WTC11 (cell line): Measurements from ENCODE around the gene COPE. TPM values are rescaled to one million over a fixed set of nuclear protein-coding genes. Genes with fewer than 3 reads are reported as not detected.

ENCODE experiments used
- ATF1 ChIP-seq: sonication (generic); formaldehyde crosslinking; IDR thresholded peaks from 2 replicates; pipeline ENCODE4 v1.8.1; 2023; ENCODE audit warnings: mild to moderate bottlenecking, moderate library complexity, missing genetic modification reagents
- CBFB ChIP-seq: sonication (generic); formaldehyde crosslinking; IDR thresholded peaks from 2 replicates; pipeline ENCODE4 v1.8.1; 2022; ENCODE audit warnings: mild to moderate bottlenecking, low read depth, missing genetic modification reagents
- EMX1 ChIP-seq: fragments of 250-450 bp; sonication (Bioruptor Pico); IDR thresholded peaks from 2 replicates; pipeline ENCODE4 v1.8.0; 2021; ENCODE audit warnings: mild to moderate bottlenecking
- ETV6 ChIP-seq: sonication (generic); formaldehyde crosslinking; IDR thresholded peaks from 2 replicates; pipeline ENCODE4 v1.8.1; 2022; ENCODE audit warnings: mild to moderate bottlenecking, missing genetic modification reagents
- FOXJ3 ChIP-seq: sonication (generic); formaldehyde crosslinking; IDR thresholded peaks from 2 replicates; pipeline ENCODE4 v1.9.0; 2021; ENCODE audit warnings: missing genetic modification reagents, mild to moderate bottlenecking, borderline replicate concordance
- FOXP1 ChIP-seq: sonication (generic); formaldehyde crosslinking; IDR thresholded peaks from 2 replicates; pipeline ENCODE4 v1.8.0; 2022; ENCODE audit warnings: missing genetic modification reagents, mild to moderate bottlenecking, moderate library complexity, borderline replicate concordance
- GABPB1 ChIP-seq: sonication (generic); formaldehyde crosslinking; IDR thresholded peaks from 2 replicates; pipeline ENCODE4 v1.8.1; 2023; ENCODE audit warnings: mild to moderate bottlenecking, missing genetic modification reagents
- HMGA2 ChIP-seq: fragments of 250-450 bp; sonication (Bioruptor Pico); IDR thresholded peaks from 2 replicates; pipeline ENCODE4 v1.4.0; 2021; ENCODE audit warnings: mild to moderate bottlenecking, moderate library complexity
- KAT7 ChIP-seq: sonication (generic); formaldehyde crosslinking; IDR thresholded peaks from 2 replicates; pipeline ENCODE4 v1.8.1; 2023; ENCODE audit warnings: missing genetic modification reagents, mild to moderate bottlenecking, borderline replicate concordance
- NR3C1 ChIP-seq: sonication (generic); formaldehyde crosslinking; conservative IDR thresholded peaks from 2 replicates; pipeline ENCODE4 v1.8.1; 2023; ENCODE audit warnings: low read depth, mild to moderate bottlenecking, missing genetic modification reagents
- RELA ChIP-seq: sonication (generic); formaldehyde crosslinking; IDR thresholded peaks from 2 replicates; pipeline ENCODE4 v1.8.1; 2022; ENCODE audit warnings: missing genetic modification reagents, mild to moderate bottlenecking, borderline replicate concordance
- SMAD4 ChIP-seq: sonication (generic); formaldehyde crosslinking; IDR thresholded peaks from 2 replicates; pipeline ENCODE4 v1.8.0; 2022; ENCODE audit warnings: mild to moderate bottlenecking, missing genetic modification reagents
- STAT6 ChIP-seq: sonication (generic); formaldehyde crosslinking; conservative IDR thresholded peaks from 2 replicates; pipeline ENCODE4 v1.8.1; 2023; ENCODE audit warnings: mild to moderate bottlenecking, low read depth, missing genetic modification reagents, moderate library complexity
- TCF7 ChIP-seq: sonication (generic); formaldehyde crosslinking; IDR thresholded peaks from 2 replicates; pipeline ENCODE4 v1.8.0; 2022; ENCODE audit warnings: mild to moderate bottlenecking, low read depth, missing genetic modification reagents, moderate library complexity
- TEAD4 ChIP-seq: sonication (generic); formaldehyde crosslinking; IDR thresholded peaks from 2 replicates; pipeline ENCODE4 v1.8.0; 2022; ENCODE audit warnings: mild to moderate bottlenecking, missing genetic modification reagents
- USF2 ChIP-seq: sonication (generic); formaldehyde crosslinking; IDR thresholded peaks from 2 replicates; pipeline ENCODE4 v1.8.1; 2023; ENCODE audit warnings: mild to moderate bottlenecking, missing genetic modification reagents, moderate library complexity
- ZNF121 ChIP-seq: sonication (generic); formaldehyde crosslinking; IDR thresholded peaks from 2 replicates; pipeline ENCODE4 v1.8.0; 2023; ENCODE audit warnings: missing genetic modification reagents
- ZNF138 ChIP-seq: sonication (generic); formaldehyde crosslinking; conservative IDR thresholded peaks from 2 replicates; pipeline ENCODE4 v1.8.1; 2022; ENCODE audit warnings: mild to moderate bottlenecking, moderate library complexity, missing genetic modification reagents
- ZNF317 ChIP-seq: sonication (generic); formaldehyde crosslinking; IDR thresholded peaks from 2 replicates; pipeline ENCODE4 v1.8.1; 2023; ENCODE audit warnings: low read depth, mild to moderate bottlenecking, moderate library complexity, missing genetic modification reagents, borderline replicate concordance
- total RNA-seq: library from RNA; stranded (reverse); gene quantifications from 3 replicates; pipeline ENCODE4 v1.2.3, GENCODE V29; 2021
- TF ChIP-seq, protein P1 (sequence below): fragments of 250-450 bp; sonication (Bioruptor Pico); IDR thresholded peaks from 2 replicates; pipeline ENCODE4 v1.9.0; 2021; ENCODE audit warnings: mild to moderate bottlenecking, borderline replicate concordance
- TF ChIP-seq, protein P2 (sequence below): fragments of 250-450 bp; sonication (Bioruptor Pico); IDR thresholded peaks from 2 replicates; pipeline ENCODE4 v2.1.2; 2022; ENCODE audit warnings: mild to moderate bottlenecking, moderate library complexity
- TF ChIP-seq, protein P3 (sequence below): sonication (generic); formaldehyde crosslinking; IDR thresholded peaks from 2 replicates; pipeline ENCODE4 v1.8.0; 2023; ENCODE audit warnings: mild to moderate bottlenecking, missing genetic modification reagents
- TF ChIP-seq, protein P4 (sequence below): sonication (generic); formaldehyde crosslinking; IDR thresholded peaks from 2 replicates; pipeline ENCODE4 v1.8.0; 2022; ENCODE audit warnings: mild to moderate bottlenecking, missing genetic modification reagents

COPE gene
- total RNA-seq, 1 experiment from 2014 or later = 228 TPM

GRCh38 chr19:18895038-18895823 is 24.0 kb downstream of the COPE start (continued):
- TF ChIP-seq STAT6 (no peak), GABPB1 (no peak), ZNF138 (no peak), FOXJ3 (no peak), HMGA2 (CRISPR knock-in tag) (no peak), USF2 (CRISPR knock-in tag) (no peak), ZNF121 (0 out of 2 replicates have a peak, but pooled peaks have one; percentile 29), TEAD4 (CRISPR knock-in tag) (no peak), CBFB (CRISPR knock-in tag) (0 out of 2 replicates have a peak, but pooled peaks have one; percentile 52), KAT7 (CRISPR knock-in tag) (no peak), ETV6 (CRISPR knock-in tag) (no peak), RELA (CRISPR knock-in tag) (0 out of 2 replicates have a peak, but pooled peaks have one; percentile 28), FOXP1 (CRISPR knock-in tag) (peak; percentile 58), ATF1 (CRISPR knock-in tag) (no peak), SMAD4 (no peak), NR3C1 (no peak), TCF7 (CRISPR knock-in tag) (no peak), EMX1 (CRISPR knock-in tag) (no peak), ZNF317 (CRISPR knock-in tag) (no peak)
- TF ChIP-seq, protein P1, sequence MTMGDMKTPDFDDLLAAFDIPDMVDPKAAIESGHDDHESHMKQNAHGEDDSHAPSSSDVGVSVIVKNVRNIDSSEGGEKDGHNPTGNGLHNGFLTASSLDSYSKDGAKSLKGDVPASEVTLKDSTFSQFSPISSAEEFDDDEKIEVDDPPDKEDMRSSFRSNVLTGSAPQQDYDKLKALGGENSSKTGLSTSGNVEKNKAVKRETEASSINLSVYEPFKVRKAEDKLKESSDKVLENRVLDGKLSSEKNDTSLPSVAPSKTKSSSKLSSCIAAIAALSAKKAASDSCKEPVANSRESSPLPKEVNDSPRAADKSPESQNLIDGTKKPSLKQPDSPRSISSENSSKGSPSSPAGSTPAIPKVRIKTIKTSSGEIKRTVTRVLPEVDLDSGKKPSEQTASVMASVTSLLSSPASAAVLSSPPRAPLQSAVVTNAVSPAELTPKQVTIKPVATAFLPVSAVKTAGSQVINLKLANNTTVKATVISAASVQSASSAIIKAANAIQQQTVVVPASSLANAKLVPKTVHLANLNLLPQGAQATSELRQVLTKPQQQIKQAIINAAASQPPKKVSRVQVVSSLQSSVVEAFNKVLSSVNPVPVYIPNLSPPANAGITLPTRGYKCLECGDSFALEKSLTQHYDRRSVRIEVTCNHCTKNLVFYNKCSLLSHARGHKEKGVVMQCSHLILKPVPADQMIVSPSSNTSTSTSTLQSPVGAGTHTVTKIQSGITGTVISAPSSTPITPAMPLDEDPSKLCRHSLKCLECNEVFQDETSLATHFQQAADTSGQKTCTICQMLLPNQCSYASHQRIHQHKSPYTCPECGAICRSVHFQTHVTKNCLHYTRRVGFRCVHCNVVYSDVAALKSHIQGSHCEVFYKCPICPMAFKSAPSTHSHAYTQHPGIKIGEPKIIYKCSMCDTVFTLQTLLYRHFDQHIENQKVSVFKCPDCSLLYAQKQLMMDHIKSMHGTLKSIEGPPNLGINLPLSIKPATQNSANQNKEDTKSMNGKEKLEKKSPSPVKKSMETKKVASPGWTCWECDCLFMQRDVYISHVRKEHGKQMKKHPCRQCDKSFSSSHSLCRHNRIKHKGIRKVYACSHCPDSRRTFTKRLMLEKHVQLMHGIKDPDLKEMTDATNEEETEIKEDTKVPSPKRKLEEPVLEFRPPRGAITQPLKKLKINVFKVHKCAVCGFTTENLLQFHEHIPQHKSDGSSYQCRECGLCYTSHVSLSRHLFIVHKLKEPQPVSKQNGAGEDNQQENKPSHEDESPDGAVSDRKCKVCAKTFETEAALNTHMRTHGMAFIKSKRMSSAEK (CRISPR knock-in tag) = no peak
- TF ChIP-seq, protein P2, sequence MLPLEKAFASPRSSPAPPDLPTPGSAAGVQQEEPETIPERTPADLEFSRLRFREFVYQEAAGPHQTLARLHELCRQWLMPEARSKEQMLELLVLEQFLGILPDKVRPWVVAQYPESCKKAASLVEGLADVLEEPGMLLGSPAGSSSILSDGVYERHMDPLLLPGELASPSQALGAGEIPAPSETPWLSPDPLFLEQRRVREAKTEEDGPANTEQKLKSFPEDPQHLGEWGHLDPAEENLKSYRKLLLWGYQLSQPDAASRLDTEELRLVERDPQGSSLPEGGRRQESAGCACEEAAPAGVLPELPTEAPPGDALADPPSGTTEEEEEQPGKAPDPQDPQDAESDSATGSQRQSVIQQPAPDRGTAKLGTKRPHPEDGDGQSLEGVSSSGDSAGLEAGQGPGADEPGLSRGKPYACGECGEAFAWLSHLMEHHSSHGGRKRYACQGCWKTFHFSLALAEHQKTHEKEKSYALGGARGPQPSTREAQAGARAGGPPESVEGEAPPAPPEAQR (CRISPR knock-in tag) = no peak
- TF ChIP-seq, protein P3, sequence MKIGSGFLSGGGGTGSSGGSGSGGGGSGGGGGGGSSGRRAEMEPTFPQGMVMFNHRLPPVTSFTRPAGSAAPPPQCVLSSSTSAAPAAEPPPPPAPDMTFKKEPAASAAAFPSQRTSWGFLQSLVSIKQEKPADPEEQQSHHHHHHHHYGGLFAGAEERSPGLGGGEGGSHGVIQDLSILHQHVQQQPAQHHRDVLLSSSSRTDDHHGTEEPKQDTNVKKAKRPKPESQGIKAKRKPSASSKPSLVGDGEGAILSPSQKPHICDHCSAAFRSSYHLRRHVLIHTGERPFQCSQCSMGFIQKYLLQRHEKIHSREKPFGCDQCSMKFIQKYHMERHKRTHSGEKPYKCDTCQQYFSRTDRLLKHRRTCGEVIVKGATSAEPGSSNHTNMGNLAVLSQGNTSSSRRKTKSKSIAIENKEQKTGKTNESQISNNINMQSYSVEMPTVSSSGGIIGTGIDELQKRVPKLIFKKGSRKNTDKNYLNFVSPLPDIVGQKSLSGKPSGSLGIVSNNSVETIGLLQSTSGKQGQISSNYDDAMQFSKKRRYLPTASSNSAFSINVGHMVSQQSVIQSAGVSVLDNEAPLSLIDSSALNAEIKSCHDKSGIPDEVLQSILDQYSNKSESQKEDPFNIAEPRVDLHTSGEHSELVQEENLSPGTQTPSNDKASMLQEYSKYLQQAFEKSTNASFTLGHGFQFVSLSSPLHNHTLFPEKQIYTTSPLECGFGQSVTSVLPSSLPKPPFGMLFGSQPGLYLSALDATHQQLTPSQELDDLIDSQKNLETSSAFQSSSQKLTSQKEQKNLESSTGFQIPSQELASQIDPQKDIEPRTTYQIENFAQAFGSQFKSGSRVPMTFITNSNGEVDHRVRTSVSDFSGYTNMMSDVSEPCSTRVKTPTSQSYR (CRISPR knock-in tag) = no peak
- TF ChIP-seq, protein P4, sequence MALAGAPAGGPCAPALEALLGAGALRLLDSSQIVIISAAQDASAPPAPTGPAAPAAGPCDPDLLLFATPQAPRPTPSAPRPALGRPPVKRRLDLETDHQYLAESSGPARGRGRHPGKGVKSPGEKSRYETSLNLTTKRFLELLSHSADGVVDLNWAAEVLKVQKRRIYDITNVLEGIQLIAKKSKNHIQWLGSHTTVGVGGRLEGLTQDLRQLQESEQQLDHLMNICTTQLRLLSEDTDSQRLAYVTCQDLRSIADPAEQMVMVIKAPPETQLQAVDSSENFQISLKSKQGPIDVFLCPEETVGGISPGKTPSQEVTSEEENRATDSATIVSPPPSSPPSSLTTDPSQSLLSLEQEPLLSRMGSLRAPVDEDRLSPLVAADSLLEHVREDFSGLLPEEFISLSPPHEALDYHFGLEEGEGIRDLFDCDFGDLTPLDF = no peak
